ENCODE data around the gene SHROOM3.

SHROOM3 gene

DNA sequence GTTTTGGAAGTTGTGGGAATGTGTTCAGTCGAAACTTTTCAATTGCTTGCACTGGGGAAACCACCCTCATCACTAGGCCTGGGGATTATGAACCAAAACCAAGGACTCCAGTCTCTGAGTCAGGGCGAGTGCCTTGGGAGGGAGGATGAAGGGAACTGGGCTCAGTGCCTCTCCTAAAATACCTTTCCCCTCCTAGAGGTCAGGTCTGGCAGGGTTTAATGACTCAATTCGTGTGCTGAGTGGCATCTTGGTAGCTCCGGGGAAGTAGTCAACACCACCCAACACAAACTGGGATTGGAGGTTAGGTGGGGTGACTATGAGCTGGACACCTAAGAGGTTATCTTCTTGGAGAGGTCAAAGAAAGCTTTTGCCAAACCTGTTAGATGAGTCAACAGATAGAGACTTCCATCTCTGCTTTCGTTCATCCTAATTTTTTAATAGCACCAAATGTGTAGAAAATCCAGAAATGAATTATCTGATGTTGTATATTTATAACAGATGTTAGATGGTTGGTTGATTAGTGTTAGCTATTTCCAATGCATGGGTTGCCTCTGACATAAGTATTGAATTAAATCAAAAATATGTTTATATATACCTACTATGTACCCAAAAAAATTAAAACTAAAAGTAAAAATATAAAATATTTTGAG is 202.8 kb downstream of the SHROOM3 start:
- no peak for DNase-seq

DNA sequence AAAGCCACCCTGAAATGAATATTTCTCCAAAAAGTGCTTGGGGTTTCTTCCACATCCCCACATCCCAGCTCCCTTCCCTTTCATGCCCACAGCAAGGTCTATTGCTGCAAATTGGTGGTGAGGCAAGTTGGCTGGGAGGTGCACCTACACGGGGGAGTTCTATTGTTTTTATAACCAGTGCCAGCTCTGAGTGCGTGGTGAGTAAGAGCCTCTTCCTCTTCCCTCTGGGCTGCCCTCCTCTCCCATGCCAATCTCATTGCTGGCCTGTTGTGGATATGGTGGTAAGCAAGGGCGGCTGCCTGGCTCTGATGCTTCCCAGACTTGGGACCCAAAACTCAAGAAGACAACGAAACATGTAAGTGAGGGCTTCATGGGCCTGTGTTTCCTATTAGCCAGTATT is 204.3 kb downstream of the SHROOM3 start:
- no peak for DNase-seq

DNA sequence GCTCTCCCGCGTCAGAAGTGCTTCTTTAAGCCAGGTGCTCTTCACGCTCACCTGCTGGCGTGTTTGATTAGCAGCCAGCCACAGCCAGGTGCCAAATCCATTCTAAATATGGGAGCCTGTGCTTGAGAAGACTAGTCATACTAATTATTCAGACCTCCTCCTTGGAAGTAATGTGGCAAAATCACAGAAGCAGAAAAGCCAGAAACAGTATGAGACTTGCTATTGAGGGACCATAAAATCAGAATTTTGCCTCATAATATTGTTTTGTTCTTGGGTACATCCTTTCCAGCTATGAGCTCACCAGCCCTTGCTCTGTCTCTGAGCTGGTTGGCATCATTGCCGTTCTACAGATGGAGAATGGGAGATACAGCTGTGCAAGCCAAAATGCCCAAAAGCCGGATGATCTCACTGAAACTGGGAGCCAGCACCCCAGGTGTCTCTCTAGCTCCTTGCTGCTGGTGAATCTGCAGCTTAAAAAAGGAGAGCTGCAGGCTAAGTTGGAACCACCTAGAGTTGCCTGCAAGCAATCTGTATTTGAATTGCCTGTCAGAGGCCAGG is 205.4 kb downstream of the SHROOM3 start:
- no peak for DNase-seq

DNA sequence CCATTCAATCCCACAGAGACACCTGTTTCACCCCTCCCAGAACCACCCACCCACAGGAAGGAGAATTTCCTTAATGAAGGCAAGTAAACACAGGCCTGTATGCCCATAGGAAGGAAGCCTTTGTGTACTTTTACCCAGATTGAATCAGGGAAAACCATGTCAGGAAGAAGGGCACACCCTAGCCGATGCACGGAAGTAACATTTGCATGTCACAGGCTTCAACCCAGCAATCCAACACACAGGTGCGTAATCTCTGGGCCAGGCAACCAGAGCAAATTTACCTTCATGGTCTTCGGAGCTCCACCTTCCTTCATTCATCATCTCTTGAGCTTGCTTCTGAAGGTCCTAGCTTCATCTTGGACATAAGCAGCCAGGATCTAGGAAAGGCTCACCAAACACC is 206.3 kb downstream of the SHROOM3 start:
- no peak for DNase-seq

DNA sequence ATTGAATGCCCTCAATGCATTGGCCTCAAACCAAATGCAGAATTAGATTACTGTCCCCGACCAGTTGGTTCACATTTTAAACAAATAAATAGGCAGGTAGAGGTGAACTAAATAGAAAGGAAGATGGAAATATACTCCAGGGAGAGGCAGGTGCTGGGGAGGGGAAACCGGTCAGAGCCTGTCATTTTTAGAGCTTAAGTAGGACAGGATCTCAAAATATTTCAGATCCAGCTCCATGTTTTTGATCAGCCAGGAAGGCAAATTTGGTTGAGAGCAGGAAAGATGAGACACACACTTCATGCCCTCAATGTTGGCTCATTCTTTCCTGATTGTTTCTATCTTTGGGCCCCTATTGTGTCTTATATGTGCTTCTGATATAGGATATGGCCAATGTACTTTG is 206.7 kb downstream of the SHROOM3 start:
- no peak for DNase-seq

DNA sequence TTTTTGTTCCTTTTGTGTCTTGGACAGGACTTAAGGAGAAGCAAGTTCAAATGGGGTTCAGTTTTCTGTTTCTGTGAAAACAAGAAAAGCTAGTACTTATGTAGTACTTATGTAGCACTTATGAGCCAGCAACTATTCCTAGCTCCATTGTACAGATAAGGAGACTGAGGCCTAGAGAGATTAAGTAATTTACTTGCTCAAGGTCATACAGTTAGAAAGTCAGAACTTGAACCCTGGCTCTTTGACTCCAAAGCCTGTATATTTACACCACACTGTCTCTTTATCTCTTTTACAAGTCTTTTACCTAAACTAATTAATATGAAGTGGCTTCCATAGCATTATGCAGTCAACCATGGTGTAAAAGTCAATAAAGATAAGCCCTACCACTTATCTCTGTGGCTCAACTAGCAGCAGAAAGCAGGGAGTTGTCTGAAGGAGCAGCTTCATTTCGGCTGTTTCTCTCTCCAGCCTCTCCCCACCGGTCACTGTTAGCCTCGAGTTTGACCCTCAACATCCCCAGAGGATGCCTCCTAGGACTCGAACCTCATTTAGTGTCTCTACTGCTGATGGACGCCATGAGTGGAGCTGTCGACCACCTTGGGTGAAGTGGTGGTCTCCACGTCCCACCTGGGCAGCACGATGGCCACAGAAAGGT is 209.9 kb downstream of the SHROOM3 start:
- DNase-seq = no peak

DNA sequence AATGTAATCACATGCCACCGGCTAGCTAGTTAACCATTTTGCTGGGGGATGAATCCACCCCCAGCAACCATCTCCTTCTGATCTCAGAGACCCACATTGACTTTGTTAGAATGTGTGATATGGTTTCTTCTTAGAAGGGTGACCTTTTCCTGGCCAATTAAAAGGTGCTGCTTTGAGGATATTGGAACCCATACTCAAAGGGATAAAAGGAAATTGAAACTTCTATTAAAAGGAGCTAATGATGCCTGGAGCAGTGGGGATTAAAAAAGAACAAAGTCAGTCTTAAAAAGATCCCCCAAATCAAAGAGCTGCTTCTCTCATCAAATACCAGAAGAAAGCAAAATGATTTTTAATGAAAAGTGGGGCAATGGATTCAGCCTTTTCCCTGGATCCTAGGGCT is 214.1 kb downstream of the SHROOM3 start:
- no peak for DNase-seq

DNA sequence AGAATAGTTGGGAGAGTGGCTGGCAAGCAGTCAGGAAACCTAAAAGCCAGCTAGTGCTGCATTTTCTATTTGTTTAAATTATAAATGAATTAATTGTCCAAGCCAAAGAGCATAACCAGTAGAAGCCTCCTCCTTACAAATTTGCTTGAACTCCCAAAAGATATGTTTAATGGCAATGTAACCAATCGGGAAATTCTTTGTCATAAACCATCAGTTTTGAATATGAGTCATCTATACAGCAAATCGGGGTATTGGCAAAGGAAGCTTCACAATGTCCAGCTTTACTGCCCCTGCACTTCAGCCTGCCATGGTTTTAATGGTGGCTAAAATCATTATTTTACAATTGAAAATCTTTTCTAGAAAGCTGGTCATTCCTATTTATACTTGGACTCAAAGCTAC is 216.6 kb downstream of the SHROOM3 start:
- DNase-seq = no peak

DNA sequence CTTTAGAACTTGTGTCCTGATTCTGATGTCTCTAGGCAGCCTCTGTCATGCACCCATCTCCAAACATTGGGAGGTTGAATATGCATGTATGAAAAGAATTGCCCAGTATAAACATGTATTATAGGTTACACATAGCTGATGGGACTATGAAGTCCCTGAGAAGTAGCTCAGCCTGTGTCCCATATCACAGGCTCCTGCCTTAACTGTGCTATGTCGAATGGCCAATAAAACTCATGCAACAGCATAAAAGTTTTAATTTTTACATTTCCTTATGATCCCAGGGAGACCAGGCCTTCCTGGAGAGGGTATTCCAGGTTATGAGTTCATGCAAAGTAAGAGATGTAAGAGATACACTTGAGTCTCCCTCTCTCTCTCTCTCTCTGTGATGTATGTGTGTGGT is 217.4 kb downstream of the SHROOM3 start:
- no peak for DNase-seq

DNA sequence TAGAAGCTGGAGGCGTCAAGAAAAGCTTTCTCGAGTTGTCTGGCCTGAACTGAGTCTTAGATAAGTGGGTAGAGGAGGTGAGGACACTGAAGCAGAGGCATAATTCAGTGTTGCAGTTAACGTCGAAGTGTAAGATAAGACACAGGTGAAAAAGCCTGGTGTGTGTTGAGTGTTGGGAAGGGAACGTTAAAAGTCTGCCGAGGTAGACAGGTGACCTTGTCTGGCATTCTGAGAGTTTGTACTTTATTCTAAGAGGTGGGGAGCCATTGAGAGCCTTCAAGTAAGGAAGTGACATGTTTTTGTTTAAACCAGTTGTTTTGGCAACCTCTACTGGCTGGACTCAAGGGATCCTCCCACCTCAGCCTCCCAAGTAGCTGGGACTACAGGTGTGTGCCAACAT is 219.1 kb downstream of the SHROOM3 start:
- DNase-seq = no peak

DNA sequence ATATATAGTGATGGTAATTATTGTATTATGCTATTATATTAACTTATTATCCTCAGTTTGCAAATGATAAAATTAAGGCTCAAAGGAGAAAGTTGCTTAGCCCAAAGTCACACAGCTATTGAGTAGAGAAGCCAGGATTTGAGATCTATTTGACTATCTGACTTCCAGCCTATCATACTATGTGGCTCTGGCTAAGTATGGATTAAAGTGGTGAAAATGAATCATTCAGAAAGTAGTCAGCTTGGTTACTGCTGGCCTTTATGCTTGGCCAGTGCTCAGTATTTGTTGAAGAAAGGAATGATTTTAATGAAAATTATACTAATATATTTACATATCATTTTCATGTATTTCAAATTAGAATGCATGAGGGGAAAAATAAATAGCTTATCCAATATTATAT is 219.8 kb downstream of the SHROOM3 start:
- no peak for DNase-seq

DNA sequence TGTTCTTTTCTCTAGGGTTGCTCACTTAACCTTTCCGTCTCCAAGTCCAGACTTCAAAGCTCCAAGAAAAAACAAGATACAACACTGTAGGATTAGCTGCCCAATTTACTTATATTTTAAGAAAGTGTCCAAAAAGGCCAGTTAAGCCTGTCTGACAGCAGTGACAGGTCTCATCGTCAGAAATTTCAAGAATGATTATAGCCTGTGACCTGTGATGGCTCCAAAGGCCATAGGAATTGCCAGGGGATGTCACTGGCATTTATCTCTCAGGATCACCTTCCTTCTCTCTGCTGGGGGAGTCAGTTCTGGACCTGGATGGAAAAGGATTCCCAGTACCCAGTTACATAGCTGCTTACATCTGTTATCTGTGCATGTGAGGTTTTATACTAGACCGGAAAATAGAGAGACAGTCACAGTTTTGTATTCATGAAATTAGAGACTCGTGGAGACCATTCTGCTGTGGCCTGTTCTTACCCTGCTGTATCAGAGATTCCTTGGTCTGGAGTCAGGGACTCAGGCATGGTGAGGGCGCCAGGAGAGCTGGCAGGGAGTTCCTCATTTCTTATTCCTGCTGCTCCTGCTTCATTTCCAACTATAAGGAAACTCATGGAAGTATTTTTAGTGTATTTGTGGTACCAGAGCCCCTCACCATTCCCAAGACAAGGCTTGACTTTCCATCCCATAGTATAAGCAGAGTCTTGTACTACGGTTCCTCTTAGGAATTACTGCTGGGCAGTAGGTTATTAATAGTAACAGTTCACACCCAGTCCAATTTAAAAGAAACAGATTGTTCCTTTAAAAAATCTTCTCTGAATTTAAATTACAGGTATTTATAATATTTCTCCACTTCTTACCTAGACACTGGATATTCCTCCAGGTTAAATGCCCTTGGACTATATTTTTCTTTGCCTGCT is 220.8 kb downstream of the SHROOM3 start:
- DNase-seq = no peak

DNA sequence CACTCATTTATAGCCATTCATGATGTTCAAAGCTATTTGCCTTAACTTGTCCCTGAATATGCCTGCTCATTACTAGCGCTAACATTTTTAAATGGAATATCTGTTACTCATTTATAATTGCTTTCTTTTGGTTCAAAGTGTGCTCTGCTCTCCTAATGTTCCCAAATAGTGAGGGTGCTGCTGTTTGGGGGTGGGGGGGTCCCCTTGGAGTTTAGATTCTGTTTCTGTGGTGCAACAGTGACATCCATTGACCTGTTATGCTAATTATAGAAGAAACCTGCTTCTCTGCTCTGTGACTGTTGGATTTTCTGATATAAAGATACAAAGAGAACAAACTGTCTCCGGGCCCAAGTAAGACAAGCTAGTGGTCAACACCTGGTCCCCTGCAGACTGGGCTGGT is 222.4 kb downstream of the SHROOM3 start:
- no peak for DNase-seq

DNA sequence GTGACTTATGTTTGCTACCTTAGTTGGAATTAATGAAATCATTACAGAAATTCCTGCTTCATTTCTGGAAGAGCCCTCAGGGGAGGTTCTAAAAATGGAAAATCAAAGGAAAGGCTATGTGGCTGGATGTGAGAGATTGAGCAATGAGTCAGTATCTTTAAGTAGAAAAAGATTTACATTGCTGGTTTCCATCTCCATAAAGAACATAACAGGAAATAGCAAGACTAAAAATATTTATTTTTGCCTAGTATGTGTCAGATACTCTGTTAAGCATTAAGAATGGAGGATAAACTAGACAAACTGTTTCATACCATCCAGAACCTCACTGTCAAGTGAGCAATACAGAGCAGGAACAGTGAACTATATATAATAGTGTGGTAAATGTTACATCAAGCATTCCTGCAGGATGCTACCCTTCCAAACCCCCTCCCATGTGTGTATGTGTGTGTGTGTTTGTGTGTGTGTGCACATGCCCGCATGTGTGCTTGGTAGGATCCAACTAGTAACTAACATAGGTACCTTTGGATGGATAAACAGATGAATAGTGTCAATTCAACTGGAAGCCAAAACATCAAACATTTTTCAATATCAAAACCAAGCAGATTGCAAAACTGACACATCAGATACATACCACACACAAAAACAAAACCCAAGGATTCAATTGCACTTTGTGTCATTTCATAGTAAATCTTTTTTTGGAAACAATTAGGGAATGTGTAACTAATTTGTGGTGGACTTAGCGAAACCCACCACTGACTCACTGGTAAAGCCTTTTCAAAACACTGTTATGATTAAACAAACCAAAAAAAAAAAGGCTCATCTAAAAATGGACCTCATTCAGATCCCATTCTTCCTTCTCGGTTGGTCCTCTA is 223.4 kb downstream of the SHROOM3 start:
- DNase-seq = no peak

DNA sequence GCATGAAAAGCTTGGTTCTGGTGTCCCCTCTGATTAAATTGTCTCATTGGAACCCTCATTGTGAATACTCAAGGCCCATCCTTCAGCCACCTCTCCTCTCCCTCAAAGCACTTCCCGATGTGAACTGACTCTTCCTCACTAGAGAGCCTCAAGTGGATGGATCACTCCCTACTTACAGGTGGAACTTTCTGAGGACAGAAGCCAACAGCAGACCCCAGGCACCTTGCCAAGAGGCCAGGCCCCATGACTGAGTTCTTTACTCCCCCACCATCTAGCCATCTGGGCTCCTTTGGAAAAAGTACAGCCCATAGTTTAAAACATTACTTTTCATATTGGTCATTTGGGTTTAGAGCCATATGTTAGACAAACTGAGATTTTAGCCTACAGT is 224.1 kb downstream of the SHROOM3 start:
- no peak for DNase-seq

DNA sequence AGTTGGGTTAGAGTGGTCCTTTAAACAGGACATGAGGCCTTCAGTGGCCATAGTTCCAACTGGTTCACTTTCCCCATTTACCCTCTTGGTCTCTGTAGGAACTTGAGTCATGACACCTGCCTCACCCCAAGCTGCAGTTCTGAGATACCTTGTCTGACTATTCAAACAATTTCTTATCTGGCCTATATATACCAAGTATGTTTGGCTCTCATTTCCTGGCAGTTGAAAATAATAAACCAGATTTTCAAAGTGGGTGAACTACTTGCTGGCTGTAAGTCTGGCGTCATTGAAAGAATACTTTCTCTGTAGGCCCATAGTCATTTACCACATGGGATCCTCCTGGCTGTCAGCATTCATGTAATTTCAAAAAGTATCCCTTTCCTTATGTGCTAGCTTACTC is 228.8 kb downstream of the SHROOM3 start:
- no peak for DNase-seq

DNA sequence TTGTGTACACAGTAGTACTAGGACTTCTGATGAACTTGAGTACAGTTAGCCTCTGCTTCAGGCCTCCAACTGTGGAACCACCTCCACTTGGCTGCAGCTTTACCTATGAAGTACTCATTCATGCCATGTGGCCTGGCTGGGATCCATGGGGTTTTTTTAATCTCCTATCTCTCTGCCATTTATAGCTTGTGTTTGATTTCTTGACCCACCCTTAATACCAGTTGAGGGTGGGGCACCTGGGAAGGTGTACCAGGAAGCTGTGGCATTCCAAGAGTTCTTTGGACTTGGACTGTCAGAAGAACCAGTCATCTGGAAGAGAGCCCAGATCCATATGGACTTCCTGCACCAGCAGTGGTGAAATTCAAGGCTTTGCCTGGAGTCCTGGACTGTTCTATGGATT is 230.1 kb downstream of the SHROOM3 start:
- DNase-seq = no peak

DNA sequence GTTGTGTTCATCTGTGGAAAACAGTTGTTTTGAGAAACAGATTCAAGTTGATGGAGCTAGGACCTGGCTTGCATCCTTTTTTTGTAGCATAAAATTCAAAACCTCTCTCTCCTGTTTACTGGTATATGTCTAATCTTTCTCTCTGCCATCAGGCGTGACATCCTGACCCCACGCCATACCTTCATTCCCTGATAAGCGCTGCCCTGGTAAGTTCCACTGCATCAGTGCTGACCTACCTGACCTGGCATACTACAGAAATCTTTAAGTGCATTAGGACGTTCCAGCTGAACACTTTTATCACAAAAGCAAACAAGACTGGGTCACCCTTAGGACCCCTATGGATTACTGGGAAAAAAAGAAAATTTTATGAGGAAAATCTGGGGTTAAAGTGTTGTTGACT is 230.7 kb downstream of the SHROOM3 start:
- no peak for DNase-seq

DNA sequence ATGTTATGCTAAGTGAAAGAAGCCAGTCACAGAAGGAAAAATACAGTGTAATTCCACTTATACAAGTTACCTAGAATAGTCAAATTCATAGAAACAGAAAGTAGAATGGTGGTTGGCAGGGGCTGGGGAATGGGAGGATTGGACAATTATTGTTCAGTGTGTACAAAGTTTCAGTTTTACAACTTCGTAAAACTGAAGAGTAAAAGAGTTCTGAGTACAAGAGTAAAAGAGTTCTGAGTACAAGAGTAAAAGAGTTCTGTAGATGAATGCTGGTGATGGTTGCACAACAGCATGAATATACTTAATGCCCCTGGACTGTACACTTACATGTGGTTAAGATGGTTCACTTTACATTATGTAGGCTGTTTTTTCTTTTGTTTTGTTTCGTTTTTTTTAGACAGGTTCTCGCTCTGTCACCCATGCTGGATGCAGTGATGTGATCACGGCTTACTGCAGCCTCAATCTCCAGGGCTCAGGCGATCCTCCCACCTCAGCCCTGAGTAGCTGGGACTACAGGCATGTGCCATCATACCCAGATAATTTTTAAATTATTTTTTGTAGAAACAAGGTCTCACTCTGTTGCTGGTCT is 232.0 kb downstream of the SHROOM3 start:
- DNase-seq = no peak

DNA sequence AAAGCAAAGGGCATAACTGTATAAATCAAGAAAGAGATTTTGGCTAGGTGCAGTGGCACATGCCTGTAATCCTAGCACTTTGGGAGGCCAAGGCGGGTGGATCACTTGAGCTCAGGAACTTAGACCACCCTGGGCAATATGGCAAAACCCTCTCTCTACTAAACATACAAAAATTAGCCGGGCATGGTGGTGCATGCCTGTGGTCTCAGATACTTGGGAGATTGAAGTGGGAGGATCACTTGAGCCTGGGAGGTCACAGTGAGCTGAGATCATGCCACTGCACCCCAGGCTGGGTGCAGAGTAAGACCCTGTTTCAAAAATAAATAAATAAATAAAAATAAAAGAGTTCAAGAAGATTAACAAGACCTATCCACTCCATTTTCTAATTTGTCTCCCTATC is 235.6 kb downstream of the SHROOM3 start:
- no peak for DNase-seq

DNA sequence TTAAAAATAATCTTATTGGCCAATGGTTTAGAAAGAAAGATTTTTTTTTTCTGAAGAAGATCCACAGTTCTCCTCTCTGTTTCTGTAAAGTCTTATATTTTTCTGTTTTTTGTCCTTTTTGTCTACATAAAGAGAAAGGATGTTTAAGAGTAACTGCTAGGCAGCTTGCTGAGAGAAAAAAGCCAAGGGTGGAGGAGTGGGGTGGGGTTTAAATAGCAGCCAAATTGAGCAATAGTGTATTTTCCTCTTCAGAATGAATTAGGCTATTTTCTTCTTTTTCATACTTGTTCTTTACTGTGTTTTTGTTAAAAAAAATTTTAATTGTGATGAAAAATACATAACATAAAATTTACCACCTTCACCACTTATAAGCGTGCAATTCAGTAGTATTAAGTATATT is 238.3 kb downstream of the SHROOM3 start:
- no peak for DNase-seq

DNA sequence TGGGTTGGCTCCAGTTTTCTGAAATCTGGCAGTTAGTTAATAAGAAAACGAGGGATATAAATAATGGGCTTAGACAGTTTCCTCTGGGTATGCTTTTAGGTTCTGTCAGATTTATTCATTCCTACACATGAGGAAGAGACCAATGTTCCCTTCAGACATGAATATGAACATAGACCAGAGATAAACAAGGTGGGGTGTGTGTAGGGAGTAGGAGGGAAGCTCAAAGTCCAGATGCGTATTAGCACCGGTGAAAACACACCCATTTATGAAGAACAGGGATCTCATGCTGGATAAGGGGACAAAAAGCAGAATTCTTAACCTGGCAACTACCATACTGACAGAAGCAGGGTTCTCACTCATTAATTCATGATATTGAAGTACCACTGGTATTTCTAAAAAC is 240.0 kb downstream of the SHROOM3 start:
- no peak for DNase-seq
